ENCODE results near the gene GNAL.
"Not testable (repeated sequence)": the region's sequence is repeated elsewhere in the genome, so short reads cannot be mapped to it uniquely, and the experiment has no call there.

GNAL gene

GRCh38 chr18:11874676-11875075 lies 185.6 kb downstream of the GNAL start:
- DNase-seq (ENCODE audit: low spot score) = no peak

- no peak for DNase-seq (ENCODE audit: low spot score)
Measured at GRCh38 chr18:11877497-11878135, 188.6 kb downstream of the GNAL start.

GRCh38 chr18:11880586-11881304 lies 191.7 kb downstream of the GNAL start:
- no peak for DNase-seq (ENCODE audit: low spot score)

GRCh38 chr18:11882636-11883035 lies 193.6 kb downstream of the GNAL start:
- no peak for DNase-seq (ENCODE audit: low spot score)

GRCh38 chr18:11883153-11883552 lies 194.1 kb downstream of the GNAL start:
- DNase-seq (ENCODE audit: low spot score) = peak; percentile 59

GRCh38 chr18:11884396-11885030 lies 195.4 kb downstream of the GNAL start:
- no peak for DNase-seq (ENCODE audit: low spot score)

- peak; percentile 46 for DNase-seq (ENCODE audit: low spot score)
Measured at GRCh38 chr18:11885278-11885947, 196.3 kb downstream of the GNAL start.

- no peak for DNase-seq (ENCODE audit: low spot score)
Measured at GRCh38 chr18:11886577-11887110, 197.6 kb downstream of the GNAL start.

GRCh38 chr18:11887328-11888128 lies 198.5 kb downstream of the GNAL start:
- no peak for DNase-seq (ENCODE audit: low spot score)

GRCh38 chr18:11888726-11889125 lies 199.7 kb downstream of the GNAL start:
- no peak for DNase-seq (ENCODE audit: low spot score)

- DNase-seq (ENCODE audit: low spot score) = no peak
Measured at GRCh38 chr18:11889284-11889683, 200.2 kb downstream of the GNAL start.

- no peak for DNase-seq (ENCODE audit: low spot score)
Measured at GRCh38 chr18:11891737-11892136, 202.7 kb downstream of the GNAL start.

GRCh38 chr18:11892438-11892837 lies 203.4 kb downstream of the GNAL start:
- not testable (repeated sequence) for DNase-seq (ENCODE audit: low spot score)

- DNase-seq (ENCODE audit: low spot score) = no peak
Measured at GRCh38 chr18:11897781-11898180, 208.7 kb downstream of the GNAL start.

GRCh38 chr18:11899063-11899462 lies 210.0 kb downstream of the GNAL start:
- no peak for DNase-seq (ENCODE audit: low spot score)

GRCh38 chr18:11901826-11902438 lies 212.9 kb downstream of the GNAL start:
- DNase-seq (ENCODE audit: low spot score) = no peak

GRCh38 chr18:11902522-11903292 lies 213.6 kb downstream of the GNAL start:
- no peak for DNase-seq (ENCODE audit: low spot score)

- DNase-seq (ENCODE audit: low spot score) = no peak
Measured at GRCh38 chr18:11905613-11906012, 216.5 kb downstream of the GNAL start.

GRCh38 chr18:11906176-11906575 lies 217.1 kb downstream of the GNAL start:
- no peak for DNase-seq (ENCODE audit: low spot score)

All from pons (tissue), 1 donor.